Peyer's patch (tissue), 4 donors: ENCODE data around the gene AMBP. TPM values are rescaled to one million over a fixed set of nuclear protein-coding genes. Genes with fewer than 3 reads are reported as not detected.

ENCODE experiments used
- DNase-seq, 3 donors: peaks; one replicate each; pipeline ENCODE4 v3.0.0-alpha.2; 2017 to 2019
- H3K27ac ChIP-seq, 4 donors: fragments of 200-600 bp; sonication (generic); one replicate each; pipeline ENCODE4 v1.5.1; 2016 to 2019
- H3K27me3 ChIP-seq, 2 donors: fragments of 200-600 bp; sonication (generic); one replicate each; pipeline ENCODE4 v1.5.1; 2019
- H3K36me3 ChIP-seq, 3 donors: fragments of 200-600 bp; sonication (generic); one replicate each; pipeline ENCODE4 v1.5.1; 2016 to 2019
- H3K4me1 ChIP-seq, 4 donors: fragments of 200-600 bp; sonication (generic); one replicate each; pipeline ENCODE4 v1.5.1; 2016 to 2019
- H3K4me3 ChIP-seq, 4 donors: fragments of 200-600 bp; sonication (generic); 1 replicate in 3 of 4; 2 replicates in 1 of 4; pipeline ENCODE4 v1.5.1; 2016 to 2019; ENCODE audit warnings: mild to moderate bottlenecking in 1 of 4
- H3K9me3 ChIP-seq, 4 donors: fragments of 200-600 bp; sonication (generic); one replicate each; pipeline ENCODE4 v1.5.1; 2016 to 2019; ENCODE audit warnings: mild to moderate bottlenecking in 1 of 4
- CTCF ChIP-seq, 6 experiments: fragments of 450-650 bp in 4 of 6; fragments of 200-600 bp in 2 of 6; sonication (generic) in 1 of 6; IDR thresholded peaks; one replicate each; pipeline ENCODE4 v1.5.1; 2017 to 2019; ENCODE audit warnings: antibody characterized with exemption in 6 of 6, mild to moderate bottlenecking in 3 of 6, moderate library complexity in 1 of 6
- POLR2A ChIP-seq, 2 donors: fragments of 450-650 bp; IDR thresholded peaks; one replicate each; pipeline ENCODE4 v1.5.1; 2017; ENCODE audit warnings: antibody characterized with exemption in 2 of 2, mild to moderate bottlenecking in 2 of 2, moderate library complexity in 2 of 2
- total RNA-seq, 4 donors: library from RNA; depleted of rRNA; stranded (reverse); fragments of >200 nt; gene quantifications; one replicate each; pipeline ENCODE4 v1.1.0, GENCODE V29; 2016

Gene AMBP
- total RNA-seq, 4 donors from 2014 or later, result 4.4 TPM; not detected in 3

GRCh38 chr9:114115654-114116125, 37.6 kb upstream of the AMBP start:
- no peak for TF ChIP-seq POLR2A (IDR thresholded peaks at IDR 0.05)
- TF ChIP-seq CTCF (IDR thresholded peaks at IDR 0.05), result no peak
- H3K27ac ChIP-seq, result no peak overlapping the region
- no peak for DNase-seq

DNA sequence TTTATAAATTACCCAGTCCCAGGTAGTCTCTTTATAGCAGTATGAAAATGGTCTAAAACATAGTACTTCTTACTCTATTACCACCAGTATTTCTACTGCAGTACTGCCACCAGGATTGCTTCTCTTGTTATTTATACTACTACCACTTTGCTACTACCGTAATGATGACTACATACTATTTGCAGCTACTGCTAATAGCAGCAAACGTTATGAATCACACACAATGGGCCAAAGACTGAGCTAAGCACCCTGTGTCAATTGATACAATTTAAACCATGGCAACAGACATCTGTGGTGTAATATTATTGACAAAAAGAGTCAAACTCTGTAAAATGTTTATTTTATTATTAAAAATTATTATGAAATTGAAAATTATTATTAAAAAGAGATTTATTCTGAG, 36.3 kb upstream of the AMBP start:
- no peak overlapping the region for H3K27ac ChIP-seq
- no peaks in the 10 kb centered on the region for H3K27me3 ChIP-seq
- TF ChIP-seq POLR2A (IDR thresholded peaks at IDR 0.05), result no peak
- TF ChIP-seq CTCF (IDR thresholded peaks at IDR 0.05), result no peak
- no peak overlapping the region for H3K4me3 ChIP-seq
- H3K4me1 ChIP-seq, result peaks cover 0 to 7% (median 0%) of the 10 kb centered on the region in 4 donors
- H3K9me3 ChIP-seq, result no peaks in the 10 kb centered on the region
- no peak for DNase-seq
- no peaks in the 10 kb centered on the region for H3K36me3 ChIP-seq

More at GRCh38 chr9:114115654-114116125, 37.6 kb upstream of the AMBP start:
- Histone ChIP-seq H3K27me3 (no peaks in the 10 kb centered on the region), H3K36me3 (no peaks in the 10 kb centered on the region), H3K4me3 (no peak overlapping the region), H3K9me3 (no peaks in the 10 kb centered on the region), H3K4me1 (peaks cover 0 to 7% (median 0%) of the 10 kb centered on the region in 4 donors)

DNA sequence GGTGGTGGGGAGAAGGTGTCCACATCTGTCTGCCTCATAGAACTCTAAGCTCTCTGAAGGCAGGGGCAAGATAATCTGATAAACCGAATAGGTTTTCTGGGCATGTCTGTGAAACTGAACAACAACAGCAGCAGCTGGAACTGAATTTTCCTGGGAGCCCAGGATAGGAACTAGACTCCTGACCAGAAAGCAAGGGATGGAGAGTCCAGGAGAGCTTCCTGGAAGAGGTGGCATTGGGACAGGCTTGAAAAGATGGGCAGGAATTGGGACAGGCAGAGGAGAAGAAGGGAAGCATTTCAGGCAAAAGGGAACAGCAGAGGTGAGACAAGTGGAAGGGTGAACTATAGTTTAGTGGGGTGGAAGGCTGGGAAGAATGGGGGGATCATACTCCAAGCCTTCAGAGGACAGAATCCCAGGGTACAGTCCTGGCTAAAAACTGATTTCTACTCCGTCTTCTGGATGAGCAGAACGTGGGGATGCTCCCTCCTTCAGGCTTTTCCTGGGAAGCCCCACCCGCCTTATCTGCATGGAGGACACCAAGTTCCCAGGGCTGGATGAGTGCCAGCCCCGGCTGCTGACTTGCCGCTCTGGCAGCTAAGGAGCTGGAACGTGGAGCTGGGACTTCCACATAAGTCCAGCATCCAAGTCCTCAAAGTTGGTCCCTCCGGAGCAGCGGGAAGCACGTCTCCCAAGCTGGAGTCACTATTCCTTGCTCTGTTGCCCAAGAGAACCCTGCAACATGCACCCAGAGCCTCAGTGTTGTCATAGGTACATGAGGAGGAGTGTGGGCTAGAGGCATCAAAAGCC, 34.9 kb upstream of the AMBP start:
- peak; percentile 26 to 86 (median 83) for DNase-seq
- Histone ChIP-seq H3K4me3 (no peak overlapping the region), H3K27ac (no peak overlapping the region), H3K4me1 (peaks cover 0 to 7% (median 0%) of the 10 kb centered on the region in 4 donors), H3K9me3 (no peaks in the 10 kb centered on the region), H3K36me3 (no peaks in the 10 kb centered on the region), H3K27me3 (no peaks in the 10 kb centered on the region)
- TF ChIP-seq CTCF (IDR thresholded peaks at IDR 0.05), result no peak
- no peak for TF ChIP-seq POLR2A (IDR thresholded peaks at IDR 0.05)

DNA sequence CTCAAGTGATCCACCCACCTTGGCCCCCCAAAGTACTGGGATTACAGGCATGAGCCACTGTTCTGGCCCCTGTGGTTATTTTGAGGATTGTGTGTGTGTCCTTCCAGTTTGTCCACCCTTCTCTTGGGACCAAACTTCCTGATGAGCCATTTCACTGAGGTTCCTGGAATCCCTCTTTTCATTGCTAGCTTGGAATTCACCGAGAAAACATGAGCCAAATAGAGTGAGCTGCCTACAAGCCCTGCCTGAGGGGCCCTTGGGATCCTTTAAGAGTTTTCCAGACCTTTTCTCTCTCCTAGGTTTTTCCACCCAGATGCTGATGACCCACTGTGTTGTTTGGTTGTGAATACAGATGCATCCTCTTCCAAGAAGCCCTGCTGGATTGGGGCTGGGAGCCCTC, 34.2 kb upstream of the AMBP start:
- H3K36me3 ChIP-seq, result no peaks in the 10 kb centered on the region
- TF ChIP-seq POLR2A (IDR thresholded peaks at IDR 0.05) (no peak), CTCF (IDR thresholded peaks at IDR 0.05) (no peak)
- DNase-seq, result no peak
- no peaks in the 10 kb centered on the region for H3K9me3 ChIP-seq
- peaks cover 0 to 7% (median 0%) of the 10 kb centered on the region in 4 donors for H3K4me1 ChIP-seq
- H3K4me3 ChIP-seq, result no peak overlapping the region
- H3K27me3 ChIP-seq, result no peaks in the 10 kb centered on the region
- no peak overlapping the region for H3K27ac ChIP-seq

GRCh38 chr9:114110180-114110579, 32.1 kb upstream of the AMBP start:
- no peak overlapping the region for H3K4me3 ChIP-seq
- H3K4me1 ChIP-seq, result peaks cover 0 to 7% (median 0%) of the 10 kb centered on the region in 4 donors
- H3K27me3 ChIP-seq, result no peaks in the 10 kb centered on the region
- no peaks in the 10 kb centered on the region for H3K9me3 ChIP-seq
- no peak for DNase-seq
- H3K27ac ChIP-seq, result no peak overlapping the region
- TF ChIP-seq CTCF (IDR thresholded peaks at IDR 0.05) (no peak), POLR2A (IDR thresholded peaks at IDR 0.05) (no peak)
- H3K36me3 ChIP-seq, result no peaks in the 10 kb centered on the region
